HFF-Myc (cell line): Measurements from ENCODE around the gene LDLRAD4.

Experiments used
- DNase-seq: peaks from one replicate; pipeline ENCODE4 v3.0.0-alpha.2; 2011; ENCODE audit warnings: low read depth; ENCODE audit errors: extremely low read depth
- H3K4me3 ChIP-seq: replicated peaks from 2 replicates; pipeline ENCODE4 v1.5.1; 2011; ENCODE audit warnings: low read depth, mild to moderate bottlenecking, control low read depth, low read length
- TF ChIP-seq, protein P1 (sequence below): IDR thresholded peaks from 2 replicates; pipeline ENCODE4 v1.5.1; 2012; ENCODE audit warnings: mild to moderate bottlenecking, low read depth, low read length, control low read depth; ENCODE audit errors: missing control alignments

Gene LDLRAD4

DNA sequence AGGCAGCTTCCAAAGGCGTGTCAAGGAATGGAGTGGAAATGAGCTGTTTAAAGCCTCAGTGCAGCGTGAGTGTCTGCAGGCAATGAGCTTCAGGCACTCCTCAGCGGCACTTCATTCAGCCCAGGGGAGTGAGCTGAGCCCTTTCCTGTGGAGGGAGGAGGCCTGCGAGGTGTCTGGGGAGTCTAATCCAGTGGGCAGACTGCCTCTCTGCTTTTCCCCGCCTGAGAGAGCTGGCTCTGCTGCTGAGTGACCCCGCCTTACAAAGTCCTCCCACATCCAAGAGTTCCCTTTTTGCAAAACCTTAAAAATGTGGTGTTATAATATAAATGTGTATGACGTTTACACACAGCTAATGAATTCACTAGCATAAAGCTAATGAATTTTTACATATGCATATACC is 7.0 kb upstream of the LDLRAD4 start:
- DNase-seq = no peak

DNA sequence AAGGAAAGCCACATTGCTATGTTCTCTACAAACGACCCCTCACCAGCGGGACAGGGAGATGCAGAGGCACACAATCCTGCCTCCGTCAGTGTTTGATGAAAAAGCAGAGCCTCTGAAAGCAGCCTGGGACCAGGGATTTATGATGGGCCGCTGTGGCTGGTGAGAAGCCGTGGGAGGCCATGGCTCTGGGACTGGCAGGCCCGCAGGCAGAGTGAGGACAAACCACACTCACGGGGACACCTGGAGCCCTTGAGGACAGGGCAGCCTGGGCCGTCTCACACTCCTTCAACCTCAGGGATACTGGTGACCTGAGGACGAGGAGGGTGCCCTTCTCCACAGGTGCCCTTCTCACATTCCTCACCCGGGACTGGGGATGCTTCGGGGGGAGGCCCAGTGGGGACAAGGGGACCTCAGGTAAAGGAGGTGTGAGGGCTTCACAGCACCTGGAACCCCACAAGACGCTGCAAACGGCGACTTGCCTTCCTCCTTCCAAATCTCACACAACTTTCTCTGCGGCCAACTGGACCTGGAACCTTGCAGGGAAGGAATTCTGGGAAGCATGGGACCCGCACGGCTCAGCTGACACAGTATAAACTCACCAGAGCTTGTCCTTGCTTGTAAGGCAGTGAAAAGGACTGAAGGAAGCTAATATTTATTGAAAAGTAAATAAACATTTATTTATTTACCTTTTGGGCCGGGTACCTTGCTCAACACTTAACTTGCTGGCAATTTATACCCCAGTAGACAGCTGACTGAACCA is 5.3 kb upstream of the LDLRAD4 start:
- no peak for DNase-seq
- TF ChIP-seq, protein P1, sequence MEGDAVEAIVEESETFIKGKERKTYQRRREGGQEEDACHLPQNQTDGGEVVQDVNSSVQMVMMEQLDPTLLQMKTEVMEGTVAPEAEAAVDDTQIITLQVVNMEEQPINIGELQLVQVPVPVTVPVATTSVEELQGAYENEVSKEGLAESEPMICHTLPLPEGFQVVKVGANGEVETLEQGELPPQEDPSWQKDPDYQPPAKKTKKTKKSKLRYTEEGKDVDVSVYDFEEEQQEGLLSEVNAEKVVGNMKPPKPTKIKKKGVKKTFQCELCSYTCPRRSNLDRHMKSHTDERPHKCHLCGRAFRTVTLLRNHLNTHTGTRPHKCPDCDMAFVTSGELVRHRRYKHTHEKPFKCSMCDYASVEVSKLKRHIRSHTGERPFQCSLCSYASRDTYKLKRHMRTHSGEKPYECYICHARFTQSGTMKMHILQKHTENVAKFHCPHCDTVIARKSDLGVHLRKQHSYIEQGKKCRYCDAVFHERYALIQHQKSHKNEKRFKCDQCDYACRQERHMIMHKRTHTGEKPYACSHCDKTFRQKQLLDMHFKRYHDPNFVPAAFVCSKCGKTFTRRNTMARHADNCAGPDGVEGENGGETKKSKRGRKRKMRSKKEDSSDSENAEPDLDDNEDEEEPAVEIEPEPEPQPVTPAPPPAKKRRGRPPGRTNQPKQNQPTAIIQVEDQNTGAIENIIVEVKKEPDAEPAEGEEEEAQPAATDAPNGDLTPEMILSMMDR = no peak
- H3K4me3 ChIP-seq = no peak overlapping the region

More for the DNA sequence above, 7.0 kb upstream of the LDLRAD4 start:
- TF ChIP-seq, protein P1 = no peak
- no peak overlapping the region for H3K4me3 ChIP-seq

DNA sequence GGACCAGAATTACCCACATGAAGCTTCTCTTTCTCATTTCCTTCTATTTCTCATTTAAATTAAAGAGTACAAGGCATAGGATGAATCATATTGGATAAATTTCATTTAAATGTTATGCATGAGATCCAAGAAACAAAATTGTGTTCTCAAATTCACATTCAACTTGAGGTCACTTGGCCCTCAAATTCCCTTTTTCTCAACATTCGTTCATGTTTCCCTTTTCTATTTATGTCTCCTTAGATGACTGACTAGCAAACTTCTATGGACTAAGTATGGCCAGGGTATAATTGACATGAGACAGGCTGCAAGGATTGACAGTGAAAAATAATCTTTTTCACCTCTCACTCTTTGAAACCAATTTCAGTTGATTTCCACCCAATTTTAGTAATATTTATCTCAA is 4.0 kb upstream of the LDLRAD4 start:
- TF ChIP-seq, protein P1 = no peak
- DNase-seq = no peak
- no peak overlapping the region for H3K4me3 ChIP-seq

DNA sequence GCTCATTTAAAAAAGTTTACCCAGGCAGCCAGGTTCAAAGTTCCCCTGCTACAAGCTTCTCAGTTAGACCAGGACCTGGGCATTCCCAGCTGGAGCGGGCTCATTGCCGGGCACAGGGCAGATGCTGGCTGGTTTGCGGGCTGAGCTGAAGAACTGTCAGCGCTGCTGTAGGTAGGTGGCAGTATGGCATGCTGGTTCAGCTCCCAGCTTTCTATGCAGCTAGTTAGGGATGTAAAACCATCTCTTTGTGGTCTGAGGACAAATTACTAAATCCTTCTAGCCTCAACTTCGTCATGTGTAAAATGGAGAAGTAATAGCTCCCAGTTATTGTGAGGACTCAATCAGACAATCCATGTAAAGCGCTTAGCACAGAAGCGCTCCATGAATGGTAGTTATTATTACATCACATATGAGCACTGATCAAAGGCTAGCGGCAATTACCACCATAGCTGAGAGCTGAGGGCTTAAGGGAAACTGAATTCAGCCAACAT is 2.4 kb upstream of the LDLRAD4 start:
- DNase-seq = peak; percentile 27
- no peak overlapping the region for H3K4me3 ChIP-seq
- TF ChIP-seq, protein P1 = peak; percentile 60

DNA sequence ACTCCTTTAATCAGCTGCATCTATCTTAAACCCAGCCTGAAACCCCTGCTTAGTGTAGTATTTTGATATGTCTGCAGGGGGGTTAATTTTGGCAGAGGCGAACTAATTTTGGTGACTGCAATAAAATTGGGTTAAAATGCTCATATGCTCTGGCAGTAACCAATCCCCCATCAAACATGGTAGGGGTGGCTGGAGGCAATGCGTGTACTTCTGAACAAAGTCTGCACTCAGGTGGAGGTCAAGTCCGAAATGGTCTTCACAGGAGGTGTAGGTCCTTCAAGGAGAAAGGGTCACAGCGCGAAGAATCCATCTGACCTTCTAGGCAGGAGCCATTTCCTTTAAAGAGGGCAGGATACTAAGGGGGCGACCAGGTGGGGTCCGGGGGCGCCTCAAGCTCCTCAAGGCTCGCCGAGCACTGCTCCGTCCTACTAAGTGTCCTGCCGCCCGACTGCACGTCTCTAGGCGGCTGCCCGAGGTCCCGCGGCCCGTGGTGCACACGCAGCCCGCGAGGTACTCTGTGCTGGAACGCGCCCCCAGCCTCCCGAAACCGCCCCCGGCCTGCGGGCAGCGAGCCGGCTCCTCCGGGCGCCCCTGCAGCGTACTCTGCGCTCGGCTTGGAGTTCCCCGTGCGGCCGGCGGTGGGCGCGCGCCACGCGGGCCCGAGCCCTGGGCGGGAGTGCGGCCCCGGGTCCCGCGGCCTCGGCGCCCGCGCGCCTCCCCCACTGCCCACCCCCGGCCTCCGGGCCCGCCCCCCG is 1.7 kb upstream of the LDLRAD4 start:
- no peak for DNase-seq
- TF ChIP-seq, protein P1 = no peak
- H3K4me3 ChIP-seq = no peak overlapping the region

DNA sequence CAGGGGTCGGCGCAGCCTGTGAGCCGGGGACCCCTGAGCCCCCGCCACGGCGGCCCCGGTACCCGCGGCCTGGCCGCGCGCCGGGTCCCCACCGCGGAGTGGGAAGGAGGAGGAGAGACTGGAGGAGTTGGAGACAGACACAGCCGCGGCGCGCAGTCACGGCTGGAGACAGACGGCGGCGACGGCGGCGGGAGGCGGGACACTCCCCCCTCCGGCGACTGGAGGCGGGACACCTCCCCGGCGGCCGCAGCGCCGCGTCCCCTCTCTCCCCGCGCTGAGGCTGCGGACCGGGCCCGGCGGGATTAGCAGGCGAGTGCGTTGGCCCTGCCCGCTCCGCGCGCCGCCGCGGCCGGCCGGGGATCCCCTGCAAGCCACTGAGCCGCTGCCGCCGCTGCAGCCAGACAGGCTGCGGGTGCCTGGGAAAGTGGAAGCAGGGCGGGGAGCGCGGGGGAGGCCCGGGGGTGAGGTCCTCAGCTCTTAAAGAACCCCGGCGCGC is 1.0 kb upstream of the LDLRAD4 start:
- H3K4me3 ChIP-seq = 0 out of 2 replicates have a peak overlapping the region, but pooled peaks have one; percentile 10
- DNase-seq = no peak
- TF ChIP-seq, protein P1 = no peak
